Posterior cingulate gyrus (tissue), 11 donors: Measurements from ENCODE around the gene ARFGAP2.
A peak's percentile ranks its signal among the peaks of the same experiment; 100 is the strongest.
"Not testable (repeated sequence)": the region's sequence is repeated elsewhere in the genome, so short reads cannot be mapped to it uniquely, and the experiment has no call there.

Source experiments
- DNase-seq, 10 donors: peaks; one replicate each; pipeline versions ENCODE4 v3.0.0 to v3.0.0-alpha.2; 2020 to 2021; ENCODE audit warnings: mixed read lengths in 3 of 10
- intact Hi-C: fragments of 100-400 bp; cut with DNase I; formaldehyde crosslinking; loops from one replicate; pipeline ENCODE4 v1.15.1; 2023

The ARFGAP2 gene

GRCh38 chr11:47176328-47177228, at the start of gene ARFGAP2:
Gene ARFGAP2 (minus strand): TSS chr11:47176879. CDS start chr11:47176853, 26 bp downstream.
- intact Hi-C loops = loop anchor here (1.0 to 2.0 kb wide), 4 partner anchors 38 to 179 kb away; partner anchors contain the start of genes ACP2 and DDB2
- DNase-seq = peak; percentile 94 to 100 (median 98)

- intact Hi-C loops = no loop called here
- DNase-seq = peak in 1 of 10 donors; percentile 5
Measured at GRCh38 chr11:47225552-47226400, 49.1 kb upstream of the ARFGAP2 start.

DNA sequence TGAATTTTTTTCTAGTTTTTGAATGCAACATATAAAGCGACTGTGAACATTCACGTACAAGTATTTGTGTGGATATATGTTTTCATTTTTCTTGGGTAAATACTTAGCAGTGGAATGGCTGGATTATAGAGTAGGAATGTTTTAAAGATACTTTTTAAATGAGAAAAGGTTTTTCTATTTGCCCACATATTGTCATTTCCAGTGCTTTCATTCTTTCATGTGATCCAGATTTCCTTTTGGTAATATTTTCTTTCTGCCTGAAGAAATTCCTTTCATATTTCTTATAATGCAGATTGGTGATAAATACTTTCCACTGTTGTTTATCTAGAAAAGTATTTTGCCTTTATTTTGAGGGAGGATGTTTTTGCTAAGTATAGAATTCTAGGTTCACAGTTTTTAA, 46.0 kb upstream of the ARFGAP2 start:
- intact Hi-C loops = no loop called here
- no peak for DNase-seq

GRCh38 chr11:47220401-47220821, 43.7 kb upstream of the ARFGAP2 start:
- DNase-seq = no peak

DNA sequence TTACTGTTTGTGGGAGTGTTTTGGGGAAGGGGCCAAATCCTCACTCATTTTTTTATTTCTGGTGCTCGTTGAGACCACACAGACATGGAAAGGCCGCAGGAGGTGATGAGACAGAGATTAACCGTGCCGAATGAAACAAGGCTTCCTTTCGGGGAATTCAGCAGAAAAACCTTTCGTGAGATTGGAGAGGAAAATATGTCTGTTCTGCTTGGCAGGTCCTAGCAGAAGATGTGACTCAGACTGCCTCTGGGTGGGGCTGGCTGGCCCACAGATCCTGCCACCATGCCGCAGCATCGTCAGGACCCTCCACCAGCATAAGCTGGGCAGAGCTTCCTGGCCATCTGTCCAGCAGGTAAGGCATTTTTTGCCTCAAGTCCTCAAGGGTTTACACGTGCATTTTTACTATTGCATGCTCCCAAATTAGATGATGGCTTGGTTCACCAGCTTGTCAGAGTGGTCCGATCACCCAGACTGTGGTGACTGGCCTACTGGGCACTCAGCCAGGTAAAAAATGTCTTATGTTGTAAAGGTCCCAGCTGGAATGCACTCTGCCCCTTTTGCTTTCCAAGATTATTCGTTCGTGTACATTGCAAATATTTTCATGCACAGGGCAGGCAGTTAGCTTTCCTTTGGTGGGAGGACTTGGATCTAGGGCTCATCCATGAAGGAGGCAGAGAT, 39.6 kb upstream of the ARFGAP2 start:
- DNase-seq = peak in 5 of 10 donors; percentile 16 to 90 (median 23)
- intact Hi-C loops = no loop called here

More at GRCh38 chr11:47220401-47220821, 43.7 kb upstream of the ARFGAP2 start:
- intact Hi-C loops = no loop called here

DNA sequence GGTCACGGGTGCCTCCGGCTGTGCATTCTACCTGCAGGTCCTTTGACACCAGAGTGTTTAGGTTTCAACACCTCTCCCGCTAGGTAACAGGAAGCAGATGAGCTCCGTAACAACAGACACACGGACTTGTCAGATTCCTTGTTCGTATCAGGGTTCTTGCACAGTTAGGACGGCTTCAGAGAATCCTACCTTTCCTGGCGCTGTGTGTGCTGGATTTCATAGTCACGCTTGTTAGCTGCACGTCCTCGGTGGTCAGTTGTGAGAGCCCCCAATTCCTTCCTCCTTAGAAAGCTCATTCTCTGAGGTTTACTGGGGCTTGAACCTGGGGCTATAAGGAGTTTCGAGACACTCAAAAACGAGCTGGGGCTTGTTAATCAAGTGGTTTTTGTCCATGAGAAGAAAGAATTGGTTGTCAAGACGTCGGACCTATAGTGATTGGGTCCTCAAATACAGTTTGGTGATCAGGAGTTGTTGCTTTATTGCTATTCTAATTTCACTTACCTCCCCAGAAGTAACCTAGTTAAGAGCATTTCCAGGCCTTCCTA, 38.8 kb upstream of the ARFGAP2 start:
- intact Hi-C loops = loop anchor here (2.0 kb wide), 3 partner anchors 29 to 53 kb away; partner anchors contain the start of genes ARFGAP2 and PACSIN3
- no peak for DNase-seq

GRCh38 chr11:47213950-47214565, 37.4 kb upstream of the ARFGAP2 start:
- intact Hi-C loops = loop anchor here (2.0 kb wide), 3 partner anchors 27 to 55 kb away; partner anchors contain the start of genes ARFGAP2 and PACSIN3
- peak; percentile 92 to 99 (median 96) for DNase-seq

- DNase-seq = peak in 1 of 10 donors; percentile 65
- intact Hi-C loops = no loop called here
Measured at GRCh38 chr11:47212938-47213337, 36.3 kb upstream of the ARFGAP2 start.

DNA sequence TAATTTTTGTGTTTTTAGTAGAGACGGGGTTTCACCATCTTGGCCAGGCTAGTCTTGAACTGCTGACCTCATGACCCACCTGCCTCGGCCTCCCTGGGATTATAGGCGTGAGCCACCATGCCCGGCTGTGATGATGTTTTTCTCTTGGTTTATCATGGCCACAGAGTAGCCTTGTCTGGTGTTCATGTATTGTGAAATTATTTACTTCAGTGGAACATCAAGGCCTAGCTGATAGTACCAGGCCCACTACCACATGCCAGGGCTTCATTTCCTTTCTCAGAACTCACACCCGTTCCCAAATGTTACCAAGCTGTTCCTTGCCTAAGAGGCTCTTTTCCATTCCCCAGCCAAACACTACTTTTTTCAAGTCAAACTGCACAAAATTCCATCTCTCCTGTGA, 31.9 kb upstream of the ARFGAP2 start:
- intact Hi-C loops = no loop called here
- no peak for DNase-seq

- intact Hi-C loops, DNase-seq: not testable (repeated sequence)
Measured at GRCh38 chr11:47208008-47208552, 31.4 kb upstream of the ARFGAP2 start.

GRCh38 chr11:47207459-47207858, 30.8 kb upstream of the ARFGAP2 start:
- intact Hi-C loops = no loop called here
- no peak for DNase-seq

- intact Hi-C loops = not testable (repeated sequence)
Measured at GRCh38 chr11:47206577-47206976, 29.9 kb upstream of the ARFGAP2 start.

DNA sequence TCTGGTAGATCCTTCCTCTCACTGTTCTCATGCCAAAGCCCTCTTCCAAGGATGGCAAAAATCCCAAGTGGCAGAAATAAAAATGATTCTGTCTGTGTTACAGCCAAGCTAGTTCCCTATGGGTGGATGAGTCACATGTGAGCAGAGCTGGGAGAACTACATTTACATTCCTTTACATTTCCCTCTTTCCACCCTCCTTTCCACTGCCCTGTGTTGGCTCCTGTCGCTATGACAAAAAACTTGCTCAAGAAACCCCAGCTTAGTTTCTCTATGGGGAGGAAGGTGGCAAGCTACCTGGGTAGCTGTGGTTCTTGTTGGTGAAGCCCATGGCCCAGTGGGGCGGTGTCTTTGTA, 27.9 kb upstream of the ARFGAP2 start:
- intact Hi-C loops = no loop called here
- no peak for DNase-seq

More at GRCh38 chr11:47206577-47206976, 29.9 kb upstream of the ARFGAP2 start:
- not testable (repeated sequence) for DNase-seq

DNA sequence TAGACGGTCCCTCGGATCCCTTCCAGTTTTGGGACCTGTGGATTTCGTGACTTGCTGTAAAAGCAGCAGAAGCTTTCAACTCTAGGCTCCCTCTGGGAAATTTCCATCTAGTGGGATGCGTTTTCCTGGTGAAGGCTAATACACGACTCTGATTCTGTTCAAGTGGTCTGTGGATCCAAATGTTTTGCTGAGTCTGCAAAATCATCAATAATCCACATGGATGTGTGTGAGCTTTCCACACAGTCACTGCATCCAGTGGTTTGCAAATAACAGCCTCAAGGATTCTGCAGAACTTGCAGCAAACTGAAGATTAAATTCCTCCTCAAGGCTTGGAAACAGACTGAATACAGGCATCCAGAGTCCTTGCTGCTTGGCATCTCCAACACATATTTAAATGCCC, 25.9 kb upstream of the ARFGAP2 start:
- intact Hi-C loops = no loop called here
- DNase-seq = no peak

- peak in 1 of 10 donors; percentile 22 for DNase-seq
- intact Hi-C loops = no loop called here
Measured at GRCh38 chr11:47201015-47201414, 24.3 kb upstream of the ARFGAP2 start.

- intact Hi-C loops = not testable (repeated sequence)
- DNase-seq = peak in 1 of 10 donors; percentile 53
Measured at GRCh38 chr11:47198161-47198560, 21.5 kb upstream of the ARFGAP2 start.

- intact Hi-C loops = no loop called here
Measured at GRCh38 chr11:47192111-47192510, 15.4 kb upstream of the ARFGAP2 start.

GRCh38 chr11:47191137-47191536, 14.5 kb upstream of the ARFGAP2 start:
- DNase-seq, intact Hi-C loops: not testable (repeated sequence)

More at GRCh38 chr11:47192111-47192510, 15.4 kb upstream of the ARFGAP2 start:
- DNase-seq = no peak
